Measurements from ENCODE around the gene MED29. TPM values are rescaled to one million over a fixed set of nuclear protein-coding genes. Genes with fewer than 3 reads are reported as not detected.

MED29 gene
- total RNA-seq, 1 experiment from 2014 or later, result 32.0 TPM

DNA sequence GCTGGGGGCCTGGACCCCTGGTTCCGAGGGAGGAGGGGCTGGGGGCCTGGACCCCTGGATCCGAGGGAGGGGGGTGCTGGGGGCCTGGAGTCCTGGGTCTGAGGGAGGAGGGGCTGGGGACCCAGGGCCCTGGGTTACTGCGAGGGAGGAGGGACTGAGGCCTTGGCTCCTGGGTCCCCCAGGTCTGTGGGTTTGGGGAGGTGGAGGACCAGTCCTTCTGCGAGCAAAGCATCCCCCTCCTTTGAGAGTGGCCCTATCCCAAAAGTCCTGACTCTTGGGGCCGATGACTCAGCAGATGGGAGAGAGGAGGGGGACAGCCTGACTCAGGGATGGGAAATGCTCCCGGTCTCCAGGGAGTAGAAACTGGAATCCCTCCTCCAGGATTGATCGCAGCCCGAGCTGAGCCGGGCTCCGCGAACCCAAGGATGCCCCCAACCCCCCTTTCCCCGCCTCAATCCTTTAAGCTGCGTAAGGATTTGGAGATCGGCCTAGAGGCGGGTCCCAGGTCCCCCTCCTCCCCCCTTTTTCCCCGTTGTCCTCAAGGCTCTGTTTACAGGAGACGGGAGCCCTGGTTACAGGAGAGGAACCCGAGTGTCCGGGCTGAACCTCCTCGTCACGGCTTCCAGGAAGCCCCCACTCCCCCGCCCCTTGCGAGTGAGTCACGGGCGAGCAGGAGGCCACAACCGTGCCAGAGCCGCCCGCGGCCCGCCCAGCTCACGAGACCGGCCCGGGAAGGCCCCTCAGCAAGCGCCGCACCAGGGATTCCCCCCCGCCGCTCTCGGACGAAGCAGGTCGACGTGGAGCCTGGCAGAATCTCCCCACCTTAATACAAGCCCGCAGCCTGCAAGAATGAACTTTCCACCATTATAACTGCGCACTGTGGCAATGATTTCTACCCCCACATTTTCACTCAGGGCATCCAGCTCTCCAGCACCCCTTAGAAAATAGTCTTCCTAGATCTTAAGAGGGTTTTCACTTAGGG is 12.4 kb downstream of the MED29 start:
- ChIA-PET POLR2A (interaction anchor here (0.6 to 2.1 kb wide), 7 partner anchors 12 to 448 kb away, joined by 3 to 19 read pairs (median 4); partner anchors contain the start of genes MED29, PAF1 and RPS16), RAD21 (ENCODE audit: low non-redundant PET in 1 of 2, low total read pairs in 2 of 2, uncharacterized antibody in 2 of 2, unreplicated experiment in 2 of 2) (no interaction called here), CTCF (interaction anchor here (0.6 kb wide), 1 partner anchor 365 kb away, joined by 3 read pairs; no protein-coding TSS in a partner anchor)
- Histone ChIP-seq H4K20me1 (ENCODE audit: insufficient read depth) (peaks cover 5% of the 10 kb centered on the region; the same call in 1 of the 2 replicates), H3K4me1 (ENCODE audit: control insufficient read depth in 1 of 2, insufficient read depth in 2 of 2, low read length in 2 of 2) (peaks cover 53 to 88% of the 10 kb centered on the region in 2 experiments), H3K9me2 (ENCODE audit: insufficient read depth) (no peaks in the 10 kb centered on the region), H2AFZ (ENCODE audit: low read depth, low read length, poor library complexity, severe bottlenecking) (no peak overlapping the region), H3K4me3 (replicated peaks in 1 of 2; ENCODE audit: low read depth in 1 of 2, low read length in 2 of 2) (peak overlapping the region; percentile 43 to 56), H3K79me2 (ENCODE audit: insufficient read depth, low read length) (peaks cover 34% of the 10 kb centered on the region), H3K27me3 (ENCODE audit: insufficient read depth, low read length) (no peaks in the 10 kb centered on the region), H3K9ac (ENCODE audit: low read length) (peak overlapping the region; percentile 97), H3K9me3 (ENCODE audit: control insufficient read depth in 1 of 2, insufficient read depth in 1 of 2, low read depth in 1 of 2, low read length in 2 of 2) (no peaks in the 10 kb centered on the region), H3K36me3 (ENCODE audit: control insufficient read depth in 1 of 2, insufficient read depth in 2 of 2, low read length in 2 of 2) (peaks cover 2 to 11% of the 10 kb centered on the region in 2 experiments; a peak in 1 of 4 replicates), H3K4me2 (ENCODE audit: low read length) (peak overlapping the region; percentile 92), H3K27ac (ENCODE audit: low read depth, low read length) (peak overlapping the region; percentile 99)
- intact Hi-C loops (cut with micrococcal nuclease), result no loop called here
- ATAC-seq, result peak; percentile 55
- TSS peak; percentile 40 for BruUV-seq (replicated peaks)
- peak; percentile 92 for DNase-seq (ENCODE audit: low read depth, low spot score)
- TF ChIP-seq ZFX (IDR thresholded peaks at IDR 0.05) (no peak), SIN3A (IDR thresholded peaks at IDR 0.05; ENCODE audit: low read depth) (no peak), POLR2AphosphoS5 (IDR thresholded peaks at IDR 0.05; ENCODE audit: low read depth, low read length) (peak; percentile 75), TCF7L2 (IDR thresholded peaks at IDR 0.05; ENCODE audit: borderline replicate concordance, extremely low read depth, insufficient read depth, insufficient read length) (peak; percentile 70), ZNF274 (IDR thresholded peaks at IDR 0.05; ENCODE audit: low read depth, low read length) (no peak), SRF (IDR thresholded peaks at IDR 0.05; ENCODE audit: low read depth) (no peak), SP1 (IDR thresholded peaks at IDR 0.05; ENCODE audit: low read depth) (no peak), POLR2A (IDR thresholded peaks at IDR 0.05; ENCODE audit: borderline replicate concordance, extremely low read depth, insufficient read depth, insufficient read length) (peak; percentile 40), ELF1 (IDR thresholded peaks at IDR 0.05; ENCODE audit: borderline replicate concordance, low read depth) (no peak)
- TF ChIP-seq, protein P1, sequence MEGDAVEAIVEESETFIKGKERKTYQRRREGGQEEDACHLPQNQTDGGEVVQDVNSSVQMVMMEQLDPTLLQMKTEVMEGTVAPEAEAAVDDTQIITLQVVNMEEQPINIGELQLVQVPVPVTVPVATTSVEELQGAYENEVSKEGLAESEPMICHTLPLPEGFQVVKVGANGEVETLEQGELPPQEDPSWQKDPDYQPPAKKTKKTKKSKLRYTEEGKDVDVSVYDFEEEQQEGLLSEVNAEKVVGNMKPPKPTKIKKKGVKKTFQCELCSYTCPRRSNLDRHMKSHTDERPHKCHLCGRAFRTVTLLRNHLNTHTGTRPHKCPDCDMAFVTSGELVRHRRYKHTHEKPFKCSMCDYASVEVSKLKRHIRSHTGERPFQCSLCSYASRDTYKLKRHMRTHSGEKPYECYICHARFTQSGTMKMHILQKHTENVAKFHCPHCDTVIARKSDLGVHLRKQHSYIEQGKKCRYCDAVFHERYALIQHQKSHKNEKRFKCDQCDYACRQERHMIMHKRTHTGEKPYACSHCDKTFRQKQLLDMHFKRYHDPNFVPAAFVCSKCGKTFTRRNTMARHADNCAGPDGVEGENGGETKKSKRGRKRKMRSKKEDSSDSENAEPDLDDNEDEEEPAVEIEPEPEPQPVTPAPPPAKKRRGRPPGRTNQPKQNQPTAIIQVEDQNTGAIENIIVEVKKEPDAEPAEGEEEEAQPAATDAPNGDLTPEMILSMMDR (IDR thresholded peaks at IDR 0.05 in 2 of 3, conservative IDR thresholded peaks at IDR 0.05 in 1 of 3; ENCODE audit: borderline replicate concordance in 1 of 3, insufficient read depth in 1 of 3, low read depth in 2 of 3, low read length in 2 of 3), result no peak
